ENCODE results near the gene GPR152.
"Not testable (repeated sequence)": the region's sequence is repeated elsewhere in the genome, so short reads cannot be mapped to it uniquely, and the experiment has no call there.

GPR152 gene

DNA sequence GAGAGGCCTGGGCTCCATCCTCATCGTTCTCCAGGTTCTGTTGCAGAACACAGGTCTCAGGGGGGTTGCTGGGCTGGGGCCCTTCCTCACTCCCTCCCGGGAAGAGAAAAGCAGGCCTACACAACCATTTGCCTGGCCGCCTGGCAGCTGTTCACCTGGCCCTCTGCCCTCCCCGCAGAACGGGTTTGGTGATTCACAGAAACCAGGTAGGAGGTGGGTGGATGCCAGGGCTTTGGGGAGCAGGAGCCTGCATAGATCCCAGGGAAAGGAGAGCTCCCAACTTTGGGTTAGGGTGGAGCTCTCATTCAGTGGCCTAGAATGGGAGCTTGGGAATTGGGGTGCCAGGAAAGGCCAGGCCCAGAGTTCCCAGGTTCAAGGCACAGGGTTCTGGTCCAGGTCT, 15.5 kb upstream of the GPR152 start:
- intact Hi-C loops (cut with DNase I), result loop anchor here (1.0 to 2.0 kb wide), 2 partner anchors 15 to 37 kb away; partner anchors contain the start of genes AIP and PITPNM1
- peak in 8 of 10 donors; percentile 41 to 91 (median 62) for DNase-seq

DNA sequence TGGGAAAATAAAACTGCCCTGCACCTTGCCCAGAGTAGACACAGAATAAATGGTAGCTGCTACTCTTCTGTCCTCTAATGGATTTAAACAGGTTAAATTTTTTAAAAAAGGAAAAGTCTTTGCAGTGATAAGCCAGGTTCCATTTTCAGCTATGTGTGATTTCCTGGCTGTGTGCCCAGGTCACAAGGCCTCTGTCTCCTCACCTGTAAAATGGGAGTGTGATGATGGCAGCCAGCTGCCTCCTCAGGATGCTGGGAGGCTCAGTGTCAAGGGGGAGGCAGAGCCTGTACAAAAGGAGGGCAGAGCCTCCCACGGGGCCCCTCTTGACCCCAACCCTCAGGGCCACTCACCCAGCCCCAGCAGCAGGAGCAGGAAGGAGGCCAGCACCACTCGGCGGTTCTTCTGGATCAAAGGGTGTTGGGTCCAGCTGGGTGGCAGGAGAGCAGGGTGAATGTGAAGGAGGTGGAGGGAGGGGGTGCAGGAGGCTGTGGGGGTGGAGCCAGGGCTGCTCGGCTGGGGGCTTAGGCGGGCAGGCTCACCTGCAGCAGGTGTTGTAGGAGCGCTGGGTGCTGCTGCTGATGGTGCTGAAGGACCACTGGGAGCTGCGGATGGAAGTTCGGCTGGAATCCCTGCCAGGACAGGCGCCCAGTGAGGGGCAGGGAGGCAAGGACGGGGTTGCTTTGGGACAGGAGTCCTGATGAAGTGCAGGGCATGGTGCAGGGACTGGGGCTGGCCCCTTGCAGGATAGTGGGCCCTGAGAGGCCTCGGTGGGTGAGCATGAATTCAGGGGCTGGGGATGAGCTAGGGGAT, 14.6 kb upstream of the GPR152 start:
- intact Hi-C loops (cut with DNase I), result no loop called here
- DNase-seq, result no peak

DNA sequence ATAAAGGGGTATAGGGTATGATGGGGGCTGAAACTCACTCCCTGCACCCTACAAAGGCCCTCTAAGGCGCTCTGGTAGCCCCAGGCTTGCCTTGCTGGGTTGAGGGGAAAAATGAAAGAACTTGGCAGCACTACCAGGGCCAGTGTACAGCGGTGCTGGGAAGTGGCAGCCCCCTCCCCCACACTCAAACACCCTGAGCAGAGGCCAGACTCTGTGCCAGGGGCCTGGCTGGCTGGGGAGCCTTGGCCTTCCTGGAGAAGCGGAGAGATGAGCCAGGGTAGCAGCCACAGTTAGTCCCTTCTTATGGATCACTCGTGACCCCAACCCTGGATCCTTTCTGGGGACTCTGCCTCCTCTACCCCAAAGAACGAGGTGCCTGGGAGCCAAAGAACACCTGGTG, 13.8 kb upstream of the GPR152 start:
- intact Hi-C loops (cut with DNase I), result no loop called here
- no peak for DNase-seq

DNA sequence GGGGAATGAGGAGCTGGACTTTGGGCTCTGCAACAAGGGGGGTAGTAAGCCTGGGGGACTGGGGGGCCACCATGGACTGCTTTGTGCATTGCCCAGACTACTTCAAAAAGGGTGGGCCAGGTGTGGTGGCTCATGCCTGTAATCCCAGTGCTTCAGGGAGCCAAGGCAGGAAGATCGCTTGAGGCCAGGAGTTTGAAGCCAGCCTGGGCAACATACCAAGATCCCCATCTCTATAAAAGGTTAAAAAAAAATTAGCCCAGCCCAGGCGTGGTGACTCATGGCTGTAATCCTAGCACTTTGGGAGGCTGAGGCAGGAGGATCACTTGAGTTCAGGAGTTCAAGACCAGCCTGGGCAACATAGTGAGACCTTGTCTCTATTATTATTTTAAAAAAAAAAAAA, 13.0 kb upstream of the GPR152 start:
- DNase-seq; intact Hi-C loops (cut with DNase I): not testable (repeated sequence)

DNA sequence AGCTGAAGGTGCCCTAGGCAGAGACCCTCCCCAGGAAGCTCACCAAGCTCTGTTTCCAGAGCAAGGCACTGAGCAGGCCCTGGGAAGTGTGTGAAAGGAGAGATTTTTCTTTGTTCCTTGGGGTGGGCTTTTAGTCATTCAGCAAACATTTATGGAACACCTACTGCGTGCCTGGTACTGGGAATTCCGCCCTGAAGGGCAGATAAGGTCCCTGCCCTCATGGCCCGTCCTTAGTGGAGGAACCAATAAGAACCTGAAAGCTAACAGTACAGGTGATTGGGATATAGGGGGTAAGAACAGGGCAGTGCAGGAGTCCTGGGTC, 12.6 kb upstream of the GPR152 start:
- intact Hi-C loops (cut with DNase I), result no loop called here
- DNase-seq, result no peak

DNA sequence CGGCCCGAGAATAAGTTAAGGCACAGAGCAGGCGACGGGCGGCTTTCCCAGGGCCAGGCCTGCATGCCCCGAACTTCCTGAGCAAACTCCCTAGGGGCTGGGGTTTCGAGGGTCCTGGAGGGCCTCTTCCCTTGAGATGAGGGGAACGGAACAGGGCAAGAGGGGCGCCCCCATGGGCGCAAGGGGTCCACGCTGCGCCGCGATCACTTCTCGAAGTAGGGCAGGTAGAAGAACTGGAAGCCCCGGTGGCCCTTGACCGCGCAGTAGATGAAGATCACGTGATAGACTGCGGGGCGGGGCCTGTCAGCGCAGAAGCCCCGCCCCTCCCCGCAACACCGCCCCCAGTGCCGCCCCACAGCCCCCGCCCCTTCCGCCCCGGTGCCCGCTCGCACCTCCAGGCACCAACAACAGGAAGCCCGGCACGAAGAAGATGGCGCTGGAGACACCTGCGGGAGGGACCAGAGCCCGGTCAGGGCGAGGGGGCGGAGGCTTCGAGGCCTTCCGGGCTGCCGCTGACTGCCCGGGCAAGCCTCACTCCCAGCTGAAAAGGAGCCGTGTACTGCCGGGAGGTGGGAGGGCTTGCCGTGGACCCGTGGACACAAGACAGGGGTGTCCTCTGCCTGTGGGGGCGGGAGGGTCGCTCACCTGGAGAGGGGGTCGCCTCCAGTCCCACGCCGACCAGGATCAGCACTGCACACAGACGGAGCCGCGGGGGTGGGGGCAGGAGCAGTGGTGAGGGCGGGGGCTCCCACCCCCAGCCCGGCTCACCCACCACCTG, 12.1 kb upstream of the GPR152 start:
- intact Hi-C loops (cut with DNase I), result no loop called here

DNA sequence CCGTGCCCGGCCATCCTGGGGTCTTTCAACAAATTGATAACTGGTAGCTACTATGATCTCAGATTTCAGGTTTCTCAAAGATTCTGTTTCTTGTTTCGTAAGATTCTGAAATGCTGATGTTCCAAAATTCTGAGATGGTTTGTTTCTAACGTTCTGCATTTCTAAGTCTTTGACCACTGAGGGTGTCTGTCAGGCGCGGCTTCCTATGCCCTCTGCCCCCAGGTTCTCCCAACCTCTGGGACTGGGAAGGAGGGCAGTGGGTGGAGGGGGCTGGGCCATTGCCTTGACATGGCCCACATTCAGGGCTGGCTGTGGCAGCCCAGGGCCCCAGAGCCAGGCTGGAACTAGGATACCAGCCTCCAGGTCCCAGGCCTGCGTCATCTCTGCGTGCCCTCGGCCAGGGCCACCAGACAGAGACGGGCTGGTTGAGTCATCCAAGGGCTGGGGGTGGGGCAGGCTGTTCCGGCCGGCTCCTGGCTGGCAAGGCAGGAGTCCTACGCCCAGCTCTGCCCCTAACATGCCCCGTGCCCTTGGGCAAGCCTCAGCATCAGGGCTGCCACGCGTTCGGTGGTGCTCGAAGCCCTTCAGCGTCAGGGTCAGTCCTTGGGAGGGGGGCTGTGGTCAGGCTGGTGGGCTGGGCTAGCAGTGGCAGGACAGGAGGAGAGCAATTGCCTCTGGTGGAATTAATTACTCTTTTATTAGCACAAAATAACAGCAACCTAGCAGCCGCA, 11.3 kb upstream of the GPR152 start:
- peak in 3 of 10 donors; percentile 52 to 92 (median 73) for DNase-seq
- intact Hi-C loops (cut with DNase I), result no loop called here

More for the DNA sequence above, 12.1 kb upstream of the GPR152 start:
- DNase-seq, result peak; percentile 46 to 96 (median 73)

DNA sequence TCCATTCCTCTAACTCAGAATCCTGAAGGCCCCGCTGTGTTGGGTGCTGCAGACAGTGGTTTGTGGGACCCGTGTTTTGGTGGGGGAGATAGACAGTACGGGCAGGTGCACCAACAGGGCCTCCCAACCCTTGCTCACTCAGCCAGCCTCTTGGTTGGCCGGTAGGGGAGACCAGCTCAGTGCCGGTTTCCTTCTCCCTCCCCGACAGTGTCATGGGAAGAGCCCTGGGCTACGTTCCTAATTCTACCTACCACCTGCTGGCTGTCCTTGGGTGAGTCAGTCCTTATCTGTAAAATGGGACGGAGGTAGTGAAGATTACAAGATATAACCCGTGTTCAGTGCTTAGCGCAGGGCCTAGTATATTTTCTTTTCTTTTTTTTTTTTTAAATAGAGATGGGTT, 10.7 kb upstream of the GPR152 start:
- intact Hi-C loops (cut with DNase I), result no loop called here
- DNase-seq, result no peak

DNA sequence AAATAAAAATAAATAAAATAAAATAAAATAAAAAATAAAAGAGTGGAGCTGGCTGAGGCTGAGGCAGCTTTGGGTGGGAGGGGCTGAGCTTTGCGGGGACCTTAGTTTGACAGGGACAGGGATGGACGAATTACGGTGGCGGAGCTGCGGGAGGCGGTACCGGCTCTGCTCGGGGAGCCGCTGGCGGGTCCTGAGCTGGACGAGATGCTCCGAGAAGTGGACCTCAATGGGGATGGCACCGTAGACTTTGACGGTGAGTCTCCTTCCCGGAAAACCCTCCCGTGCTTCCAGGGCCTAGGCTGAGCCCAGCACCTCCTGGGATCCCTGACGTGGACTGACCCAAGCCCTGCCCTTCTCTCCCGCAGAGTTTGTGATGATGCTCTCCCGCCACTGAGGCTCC, 5.7 kb upstream of the GPR152 start:
- DNase-seq, result peak in 1 of 10 donors; percentile 65
- intact Hi-C loops (cut with DNase I), result no loop called here

DNA sequence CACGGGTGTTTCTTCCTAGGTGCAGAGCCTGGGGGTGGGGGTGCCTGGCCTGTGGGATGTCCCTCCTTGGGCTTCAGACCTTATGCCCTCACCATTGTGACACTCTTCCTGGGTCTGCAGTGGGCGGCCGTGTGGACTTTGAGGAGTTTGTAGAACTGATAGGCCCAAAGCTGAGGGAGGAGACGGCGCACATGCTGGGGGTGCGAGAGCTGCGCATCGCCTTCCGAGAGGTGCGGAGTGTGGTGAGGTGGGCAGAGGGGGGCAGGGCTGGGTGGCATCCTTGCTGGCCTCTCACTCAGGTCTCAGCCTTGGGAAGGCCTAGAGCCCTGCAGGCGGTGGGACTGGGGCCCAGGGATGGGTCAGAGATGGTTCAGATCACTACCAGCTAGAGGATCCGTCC, 4.9 kb upstream of the GPR152 start:
- DNase-seq, result no peak
- intact Hi-C loops (cut with DNase I), result no loop called here

DNA sequence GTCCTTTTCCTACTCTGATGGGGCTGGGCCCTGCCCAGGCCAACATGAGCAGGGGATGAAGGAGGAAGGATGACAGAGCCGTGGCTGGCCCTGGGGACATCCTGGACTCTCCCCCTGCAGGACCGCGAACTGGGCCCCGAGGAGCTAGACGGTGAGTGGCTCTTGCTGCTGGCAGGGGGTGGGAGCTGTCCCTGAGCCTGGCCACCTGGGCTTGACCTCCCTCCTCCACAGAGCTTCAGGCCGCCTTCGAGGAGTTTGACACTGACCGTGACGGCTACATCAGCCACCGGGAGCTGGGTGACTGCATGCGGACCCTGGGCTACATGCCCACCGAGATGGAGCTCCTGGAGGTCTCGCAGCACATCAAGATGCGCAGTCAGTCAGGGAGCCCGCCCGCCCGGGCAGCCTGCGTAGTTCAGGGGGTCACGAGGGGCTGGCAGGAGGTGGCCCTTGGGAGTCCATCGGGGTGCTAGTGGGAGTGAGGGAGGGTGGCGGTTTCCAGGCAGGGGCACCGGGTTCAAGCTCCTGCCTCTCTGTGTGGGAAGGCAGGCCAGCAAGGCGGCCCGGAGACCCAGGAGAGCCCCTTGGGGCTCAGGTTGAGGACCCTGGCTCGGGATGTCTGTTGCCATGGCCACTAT, 3.7 kb upstream of the GPR152 start:
- no peak for DNase-seq
- intact Hi-C loops (cut with DNase I), result no loop called here

DNA sequence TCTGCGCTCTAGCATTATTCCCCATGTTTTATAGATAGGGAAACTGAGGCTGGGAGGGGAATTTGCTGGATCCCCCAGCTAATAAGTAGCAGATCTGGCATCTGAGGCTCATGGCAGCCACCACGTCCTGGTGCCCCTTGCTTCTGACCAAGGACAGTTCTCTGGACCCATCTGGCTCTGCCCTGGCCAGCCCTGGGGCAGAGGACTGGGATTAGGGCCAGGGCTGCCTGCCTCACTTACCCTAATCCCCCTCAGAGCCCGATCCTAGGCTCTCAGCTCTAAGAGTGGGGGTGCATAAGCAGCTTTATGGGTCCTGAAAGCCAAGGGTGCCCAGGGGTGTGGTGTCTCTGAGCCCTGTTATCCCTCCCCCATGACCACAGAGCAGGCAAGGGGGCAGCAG, 2.5 kb upstream of the GPR152 start, which contains the start of gene CABP4:
TSS of gene CABP4 (plus strand) at position 301 of the 400 bp plus-strand sequence. CDS start at position 371, 70 bp downstream.
- intact Hi-C loops (cut with DNase I), result no loop called here

DNA sequence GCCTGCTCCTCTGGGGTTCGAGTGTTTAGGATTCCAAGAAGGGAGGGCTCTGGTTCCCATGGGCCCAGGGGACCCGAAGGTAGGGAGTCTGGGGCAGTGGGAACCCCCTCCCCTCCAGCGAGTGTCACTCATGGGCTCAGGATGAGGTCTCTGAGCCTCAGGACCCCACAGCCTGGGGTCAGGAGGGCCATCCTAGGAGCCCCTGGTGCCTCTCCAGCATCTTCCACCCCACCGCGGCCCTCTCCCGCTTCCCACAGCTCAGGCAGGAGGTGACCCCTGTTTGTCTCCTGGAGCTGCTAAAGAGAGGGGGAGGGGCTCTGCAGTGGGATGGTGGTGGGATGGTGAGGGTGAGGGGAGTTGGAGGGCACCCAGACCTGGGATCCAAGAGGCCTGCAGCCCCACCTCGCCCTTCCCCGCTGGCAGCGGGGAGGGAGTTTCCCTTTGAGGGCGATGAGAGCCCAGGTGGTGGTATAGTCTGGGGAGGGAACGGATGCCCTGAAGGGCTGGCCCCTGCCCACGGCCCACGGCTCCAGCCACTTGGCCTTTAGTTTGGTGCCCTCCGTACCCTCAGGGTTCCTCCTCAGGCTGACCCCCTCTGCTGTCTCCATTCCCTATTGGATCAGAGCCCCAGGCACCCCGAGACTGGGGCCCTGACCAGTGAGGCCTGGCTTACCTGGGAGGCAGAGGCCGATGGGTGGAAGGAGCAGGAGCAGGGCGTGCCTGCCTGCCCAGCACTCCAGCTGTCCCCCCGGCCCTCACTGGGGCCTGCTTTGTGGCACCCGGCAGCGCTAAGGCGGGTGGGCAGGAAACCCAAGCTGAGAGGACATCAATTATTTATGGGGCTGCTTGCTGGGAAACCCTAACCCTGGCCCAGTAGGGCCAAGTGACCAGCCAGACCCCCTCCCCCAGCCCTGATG, 1.5 kb upstream of the GPR152 start:
- no peak for DNase-seq
- intact Hi-C loops (cut with DNase I), result no loop called here

More for the DNA sequence above, 2.5 kb upstream of the GPR152 start, which contains the start of gene CABP4:
- DNase-seq, result no peak

DNA sequence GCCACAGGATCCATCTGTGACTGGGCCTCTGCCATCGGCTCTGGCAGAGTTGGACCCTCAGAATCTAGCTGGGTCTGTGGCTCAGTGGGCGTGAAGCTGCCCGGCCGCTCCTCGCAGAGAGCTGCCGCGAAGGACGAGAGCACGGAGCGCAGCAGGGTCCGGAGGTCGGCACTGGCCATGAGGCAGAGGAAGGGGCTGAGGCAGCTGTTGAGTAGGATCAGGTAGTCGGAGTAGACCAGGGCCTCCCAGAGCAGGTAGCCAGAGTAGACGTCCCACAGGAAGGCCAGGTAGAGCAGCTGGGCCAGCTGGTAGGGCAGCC, 912 bp downstream of the GPR152 start:
- DNase-seq, result no peak
- intact Hi-C loops (cut with DNase I), result no loop called here

DNA sequence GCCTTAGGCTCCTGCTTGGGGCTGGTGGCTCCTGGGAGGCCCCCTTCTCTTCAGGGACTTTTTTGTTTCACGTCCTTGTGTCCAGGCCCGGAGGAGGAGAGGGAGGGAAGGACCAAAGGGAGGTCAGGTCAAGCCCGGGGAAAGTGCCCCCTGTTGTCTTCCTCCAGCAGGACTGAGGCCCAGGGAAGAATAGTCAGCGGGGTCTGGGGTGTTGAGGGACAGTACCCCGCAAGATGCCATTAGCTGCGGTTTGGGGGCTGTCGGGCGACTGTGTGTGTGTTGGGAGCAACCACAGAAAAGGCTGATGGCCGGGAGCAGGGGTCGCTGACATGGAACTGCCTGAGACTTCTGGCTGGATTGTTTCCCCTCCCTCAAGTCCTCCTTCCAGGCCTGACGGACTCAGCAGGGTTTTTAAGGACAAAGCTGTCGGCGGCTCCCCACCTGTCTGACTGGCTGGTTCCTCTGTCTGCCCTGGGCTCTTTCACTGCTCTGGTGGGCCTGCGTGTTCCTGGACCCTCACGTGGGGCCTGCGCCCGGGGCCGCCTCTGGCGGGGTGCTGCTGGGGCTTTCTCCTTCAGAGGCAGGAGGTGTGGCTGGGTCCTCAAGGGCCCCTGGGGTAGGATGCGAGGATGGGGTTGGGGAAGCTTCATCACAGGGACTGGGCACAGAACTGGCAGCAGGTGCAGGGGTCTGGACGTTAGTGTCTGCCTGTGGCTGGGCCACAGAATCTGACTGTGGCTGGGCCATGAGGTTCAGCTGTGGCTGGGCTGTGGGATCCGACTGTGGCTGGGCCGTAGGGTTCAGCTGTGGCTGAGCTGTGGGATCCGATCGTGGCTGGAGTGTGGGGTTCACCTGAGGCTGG, 1.5 kb downstream of the GPR152 start:
- intact Hi-C loops (cut with DNase I), result no loop called here

DNA sequence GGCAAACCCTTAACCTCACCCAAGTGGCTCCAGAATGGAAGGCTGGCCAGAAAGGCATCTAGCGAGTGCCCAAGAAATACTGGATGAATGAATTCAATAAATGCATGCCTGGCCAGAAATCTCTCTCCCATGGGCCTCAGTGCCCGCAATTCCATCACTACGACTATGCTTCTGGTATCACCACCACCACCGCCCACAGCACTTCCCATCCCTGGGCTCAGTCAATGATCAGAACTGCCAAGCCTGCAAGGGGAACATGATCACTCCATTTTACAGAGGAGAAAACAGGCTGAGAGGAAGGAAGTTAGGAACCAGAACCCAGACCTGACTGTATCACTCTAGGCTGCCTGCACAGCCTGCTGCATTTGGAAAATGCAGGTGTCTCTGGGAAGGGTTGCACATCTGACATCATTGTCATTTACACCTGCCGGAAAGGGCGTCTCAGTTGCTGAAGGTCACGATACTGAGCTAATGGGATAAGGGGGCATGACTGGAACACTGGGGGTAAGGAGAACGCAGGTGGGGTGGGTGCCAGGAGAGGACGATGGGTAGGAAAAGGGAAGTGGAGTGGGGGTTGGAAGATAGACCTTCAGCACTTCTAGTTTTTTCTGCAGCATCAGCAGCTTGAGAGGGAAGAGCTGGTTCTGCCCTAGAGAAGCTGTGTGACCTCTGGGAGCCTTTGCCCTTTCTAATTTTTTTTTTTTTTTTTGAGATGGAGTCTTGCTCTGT, 3.2 kb downstream of the GPR152 start:
- intact Hi-C loops (cut with DNase I), result loop anchor here (10.0 kb wide), 1 partner anchor 56 kb away; the partner anchor contains the start of genes CDK2AP2 and PITPNM1
- DNase-seq, result no peak

More for the DNA sequence above, 1.5 kb downstream of the GPR152 start:
- DNase-seq, result peak in 1 of 10 donors; percentile 67

DNA sequence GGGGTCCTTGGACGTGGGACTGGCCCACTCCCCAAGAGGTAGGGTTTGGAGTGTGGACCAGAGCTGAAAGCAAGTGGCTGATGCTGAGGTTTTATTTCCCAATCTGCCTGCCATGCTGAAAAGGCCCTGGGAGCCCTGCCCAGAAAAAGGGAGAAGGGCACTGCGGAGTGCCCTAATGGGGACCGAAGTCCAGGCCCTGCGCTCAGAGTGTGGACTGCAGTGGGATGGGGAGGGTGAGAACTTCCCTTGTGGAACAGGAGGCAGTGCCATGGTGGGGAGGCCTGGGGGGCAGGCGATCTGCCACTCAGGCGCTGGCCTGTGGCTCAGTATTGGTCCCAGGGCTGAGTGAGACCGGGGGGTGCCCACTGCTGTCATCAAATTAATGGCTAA, 4.3 kb downstream of the GPR152 start:
- DNase-seq, result peak in 1 of 10 donors; percentile 75
- intact Hi-C loops (cut with DNase I), result loop anchor here (10.0 kb wide), 1 partner anchor 57 kb away; the partner anchor contains the start of genes CDK2AP2 and PITPNM1

DNA sequence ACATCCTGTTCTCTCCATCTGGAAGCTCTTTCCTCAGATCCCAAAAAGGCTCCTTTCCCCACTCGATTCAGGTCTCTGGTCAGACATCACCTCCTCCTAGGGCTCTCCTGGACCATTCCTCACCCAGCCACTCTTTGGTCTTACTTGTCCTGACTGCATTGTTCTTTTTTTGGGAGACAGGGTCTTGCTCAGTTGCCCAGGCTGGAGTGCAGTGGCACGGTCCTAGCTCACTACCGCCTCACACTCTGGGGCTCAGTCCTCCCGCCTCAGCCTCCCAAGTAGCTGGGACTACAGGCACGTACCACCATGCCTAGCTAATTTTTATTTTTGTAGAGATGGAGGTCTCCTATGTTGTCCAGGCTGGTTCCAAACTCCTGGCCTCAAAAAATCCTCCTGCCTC, 7.0 kb downstream of the GPR152 start:
- intact Hi-C loops (cut with DNase I), result loop anchor here (10.0 kb wide), 1 partner anchor 59 kb away; the partner anchor contains the start of genes CDK2AP2 and PITPNM1
- DNase-seq, result no peak

Measured in posterior cingulate gyrus (tissue), 11 donors.